HepG2 (cell line): ENCODE results near the gene SLC16A13. TPM values are rescaled to one million over a fixed set of nuclear protein-coding genes. Genes with fewer than 3 reads are reported as not detected.

ENCODE experiments used
- ATAC-seq: fragments of 200-7000 bp; cut with Tn5 transposase; 3 replicates; pipeline ENCODE4 v1.9.1; 2020; ENCODE audit warnings: mild to moderate bottlenecking, moderate library complexity
- BruUV-seq: library from RNA; stranded (reverse); fragments of 400-500 nt; replicated peaks from 2 replicates; lab custom pipeline; 2021; lab: Mats Ljungman, UMichigan
- CTCF ChIA-PET: fragments of 300-600 bp; formaldehyde crosslinking; extraction: SDS; loops from one replicate; lab custom pipeline; 2021; ENCODE audit warnings: low total read pairs, inconsistent platforms, low intra/inter-chr PET ratio; lab: Yijun Ruan, JAX
- POLR2A ChIA-PET: fragments of 350-600 bp; sonication (Branson Sonifier 250); formaldehyde crosslinking; loops from one replicate; lab custom pipeline; 2020; ENCODE audit warnings: antibody characterized with exemption, inconsistent platforms; lab: Yijun Ruan, JAX
- DNase-seq: peaks from one replicate; pipeline ENCODE4 v3.0.0-alpha.2; 2015; ENCODE audit warnings: low spot score
- FAIRE-seq: peaks from 3 replicates; lab custom pipeline; 2011; peaks lifted over from hg19 to GRCh38; lab: Jason Lieb, UNC
- H2AFZ ChIP-seq: one replicate; pipeline ENCODE4 v1.6.1; 2011; ENCODE audit warnings: low read length, inconsistent platforms
- H3K27ac ChIP-seq: fragments of 300-600 bp; 3 replicates; pipeline ENCODE4 v1.8.0; 2011; ENCODE audit warnings: mixed run types, mild to moderate bottlenecking, mixed read lengths, low read length, inconsistent platforms; ENCODE audit not compliant: insufficient read depth; ENCODE audit errors: extremely low read length
- H3K27me3 ChIP-seq, 2 experiments: fragments of 200-600 bp in 1 of 2; 2 replicates in 1 of 2; 3 replicates in 1 of 2; pipeline versions ENCODE4 v1.6.0 to v1.8.0; 2011; ENCODE audit warnings: low read length in 2 of 2, mild to moderate bottlenecking in 2 of 2, moderate library complexity in 2 of 2, inconsistent platforms in 1 of 2; ENCODE audit not compliant: insufficient read depth in 2 of 2, control insufficient read depth in 1 of 2
- H3K36me3 ChIP-seq, 2 experiments: fragments of 200-600 bp in 1 of 2; replicated peaks in 1 of 2; 2 replicates in 1 of 2; 3 replicates in 1 of 2; pipeline versions ENCODE4 v1.5.1 to v1.8.0; 2011; ENCODE audit warnings: low read length in 2 of 2, inconsistent platforms in 1 of 2; ENCODE audit not compliant: insufficient read depth in 2 of 2, control insufficient read depth in 1 of 2
- H3K4me1 ChIP-seq: 2 replicates; pipeline ENCODE4 v1.5.1; 2012; ENCODE audit warnings: low read length, inconsistent platforms; ENCODE audit not compliant: insufficient read depth
- H3K4me2 ChIP-seq: 2 replicates; pipeline ENCODE4 v1.6.0; 2011; ENCODE audit warnings: low read depth, low read length, inconsistent platforms
- H3K4me3 ChIP-seq, 3 experiments: fragments of 200-600 bp in 1 of 3; sonication (generic), shearing (Covaris generic) in 1 of 3; replicated peaks in 1 of 3; 2 replicates each; pipeline ENCODE4 v1.5.1; 2011 to 2016; ENCODE audit warnings: low read length in 3 of 3, inconsistent platforms in 2 of 3, low read depth in 2 of 3, mild to moderate bottlenecking in 2 of 3, control low read depth in 1 of 3, mixed read lengths in 1 of 3; ENCODE audit not compliant: insufficient read depth in 1 of 3
- H3K79me2 ChIP-seq: one replicate; pipeline ENCODE4 v1.6.1; 2011; ENCODE audit warnings: low read length, inconsistent platforms; ENCODE audit not compliant: insufficient read depth
- H3K9ac ChIP-seq: 2 replicates; pipeline ENCODE4 v1.6.0; 2011; ENCODE audit warnings: mild to moderate bottlenecking, low read depth, low read length, inconsistent platforms; ENCODE audit not compliant: insufficient read depth
- H3K9me3 ChIP-seq: 2 replicates; pipeline ENCODE4 v1.5.1; 2012; ENCODE audit warnings: mild to moderate bottlenecking, low read length
- H4K20me1 ChIP-seq: 2 replicates; pipeline ENCODE4 v1.6.0; 2011; ENCODE audit warnings: inconsistent platforms, mild to moderate bottlenecking, low read length, moderate library complexity; ENCODE audit not compliant: insufficient read depth
- AKAP8 ChIP-seq: sonication (generic); formaldehyde crosslinking; IDR thresholded peaks from 2 replicates; pipeline ENCODE4 v1.5.1; 2020; ENCODE audit warnings: mild to moderate bottlenecking, missing genetic modification reagents
- GFI1 ChIP-seq: sonication (generic); formaldehyde crosslinking; IDR thresholded peaks from 2 replicates; pipeline ENCODE4 v1.5.0; 2020; ENCODE audit warnings: missing genetic modification reagents, mild to moderate bottlenecking, borderline replicate concordance
- REL ChIP-seq: sonication (generic); formaldehyde crosslinking; conservative IDR thresholded peaks from 2 replicates; pipeline ENCODE4 v1.8.0; 2022; ENCODE audit warnings: mild to moderate bottlenecking, missing genetic modification reagents, moderate library complexity
- RFXANK ChIP-seq: IDR thresholded peaks from 2 replicates; pipeline ENCODE4 v1.6.1; 2016
- ZFX ChIP-seq: sonication (generic); formaldehyde crosslinking; IDR thresholded peaks from 2 replicates; pipeline ENCODE4 v1.4.0; 2020; ENCODE audit warnings: mild to moderate bottlenecking, low read depth, missing genetic modification reagents, moderate library complexity
- ZNF121 ChIP-seq: sonication (generic); formaldehyde crosslinking; IDR thresholded peaks from 2 replicates; pipeline ENCODE4 v1.5.0; 2020; ENCODE audit warnings: mild to moderate bottlenecking, missing genetic modification reagents
- ZNF740 ChIP-seq: sonication (generic); formaldehyde crosslinking; IDR thresholded peaks from 2 replicates; pipeline ENCODE4 v1.4.0; 2020; ENCODE audit warnings: missing genetic modification reagents
- WGBS: methylation state at CpG from one replicate; pipeline ENCODE4 v1.1.6; 2017; ENCODE audit warnings: low lambda C conversion rate; 5-methylcytosine and 5-hydroxymethylcytosine counted together
- in situ Hi-C: cut with HindIII; loops from 2 replicates; pipeline ENCODE4 v1.10.0; 2017; ENCODE audit warnings: low pct_unique_long_range_greater_than_20kb; ENCODE audit not compliant: extremely low pct_ligation_motif_present
- intact Hi-C: fragments of 100-400 bp; cut with micrococcal nuclease; formaldehyde crosslinking; loops from one replicate; pipeline ENCODE4 v1.10.0; 2022; ENCODE audit not compliant: unreplicated experiment
- polyA plus RNA-seq, 8 experiments: library from polyadenylated mRNA; depleted of rRNA in 3 of 8; stranded (reverse) in 7 of 8; unstranded in 1 of 8; fragments of >200 nt; fragmentation: Illumina TruSeq in 4 of 8; extraction: Trizol in 4 of 8; gene quantifications; 2 replicates each; pipeline versions ENCODE4 v1.2.1 to v1.2.3, GENCODE V29; 2011 to 2016; ENCODE audit warnings: low read depth in 4 of 8, missing spikeins in 1 of 8, mixed read lengths in 1 of 8; ENCODE audit not compliant: insufficient read depth in 1 of 8
- total RNA-seq, 5 experiments: library from RNA; depleted of rRNA; stranded (reverse); fragments of >200 nt; fragmentation: Illumina TruSeq; extraction: Trizol; gene quantifications; 2 replicates each; pipeline ENCODE4 v1.2.3, GENCODE V29; 2016; ENCODE audit warnings: low read depth in 1 of 5

SLC16A13 gene
- total and polyA plus RNA-seq, 2 of the 13 experiments (the other 11 are each of a cell fraction or from before 2014, with no cell fraction given) = 2.2 to 3.0 TPM

GRCh38 chr17:7039832-7040231, 4.0 kb downstream of the SLC16A13 start:
- ATAC-seq = no peak
- ChIA-PET POLR2A (interaction anchor here (1.0 kb wide), 1 partner anchor 139 kb away, joined by 8 read pairs; the partner anchor contains the start of gene ASGR1), CTCF (no interaction called here)
- no peak for DNase-seq
- Histone ChIP-seq H3K9ac (no peak overlapping the region), H3K36me3 (no peaks in the 10 kb centered on the region), H3K4me2 (peak overlapping the region; percentile 94), H3K27ac (peak overlapping the region; percentile 74), H3K27me3 (no peaks in the 10 kb centered on the region; a peak in 1 of 5 replicates)
- in situ Hi-C loops = loop anchor here (10.0 kb wide), 1 partner anchor 245 kb away; the partner anchor contains the start of gene SLC2A4
- TF ChIP-seq REL (CRISPR knock-in tag) (no peak), ZFX (CRISPR knock-in tag) (no peak), ZNF121 (0 out of 2 replicates have a peak, but pooled peaks have one; percentile 52), RFXANK (CRISPR knock-in tag) (no peak), GFI1 (no peak), AKAP8 (CRISPR knock-in tag) (no peak), ZNF740 (no peak)
- TF ChIP-seq, all 625 proteins: peak for 1
- Histone ChIP-seq H3K4me1 (peaks cover 37% of the 10 kb centered on the region), H4K20me1 (no peaks in the 10 kb centered on the region), H3K4me3 (peak overlapping the region in 2 of 3 experiments; percentile 24 to 32; a peak in 3 of 6 replicates), H3K9me3 (no peaks in the 10 kb centered on the region), H2AFZ (no peak overlapping the region), H3K79me2 (peaks cover 13% of the 10 kb centered on the region)
- WGBS = 90% methylated on average over 5 of the region's 5 CpGs
- FAIRE-seq = no peak
- intact Hi-C loops = no loop called here
- BruUV-seq = no TSS peak
